GM19372 (cell line): ENCODE data around the gene TBC1D22B.
A peak's percentile ranks its signal among the peaks of the same experiment; 100 is the strongest.

Source experiments
- ATAC-seq: cut with Tn5 transposase; IDR thresholded peaks from one replicate; pipeline ENCODE4 v1.9.1; 2021; ENCODE audit warnings: mild to moderate bottlenecking, low read depth, moderate library complexity; ENCODE audit not compliant: unreplicated experiment

Gene TBC1D22B

GRCh38 chr6:37347177-37347576, 89.6 kb downstream of the TBC1D22B start:
- ATAC-seq = no peak

DNA sequence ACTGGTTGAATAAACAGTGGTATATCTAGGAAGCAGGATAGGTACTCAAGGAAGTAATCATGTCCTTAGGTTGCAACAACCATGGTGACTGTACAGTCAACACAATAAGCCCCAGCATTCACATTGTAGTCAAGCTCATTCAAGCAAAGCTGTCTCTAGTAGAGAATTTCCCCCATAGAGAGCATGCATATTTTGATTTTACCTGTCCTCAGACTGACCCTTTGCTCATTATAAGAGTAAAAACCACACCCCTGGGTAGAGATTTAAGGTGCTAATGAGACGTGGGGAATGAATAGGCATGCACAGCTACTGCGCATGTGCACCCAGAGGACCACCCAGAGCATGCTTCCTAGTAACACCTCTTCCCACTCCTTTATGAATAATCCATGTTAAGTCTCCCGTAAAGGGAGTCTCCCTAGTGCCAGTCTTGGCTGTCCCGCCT, 90.1 kb downstream of the TBC1D22B start:
- no peak for ATAC-seq

DNA sequence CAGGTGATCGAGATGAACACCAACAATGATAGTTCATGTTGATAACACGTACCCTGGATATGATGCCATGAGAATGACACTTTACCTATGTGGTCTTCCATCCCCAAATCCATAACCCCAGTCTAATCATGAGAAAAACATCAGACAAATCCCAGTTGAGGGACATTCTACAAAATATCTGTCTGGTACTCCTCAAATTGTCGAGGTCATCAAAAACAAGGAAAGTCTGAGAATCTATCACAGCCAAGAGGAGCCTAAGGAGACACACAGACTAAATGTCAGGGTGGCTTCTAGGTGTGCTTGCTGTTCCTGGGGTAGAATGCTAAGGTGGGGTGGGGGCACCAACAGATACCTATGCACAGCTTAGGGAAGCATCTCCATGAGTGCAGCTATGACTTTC, 93.5 kb downstream of the TBC1D22B start:
- no peak for ATAC-seq

GRCh38 chr6:37352384-37352783, 94.8 kb downstream of the TBC1D22B start:
- no peak for ATAC-seq

DNA sequence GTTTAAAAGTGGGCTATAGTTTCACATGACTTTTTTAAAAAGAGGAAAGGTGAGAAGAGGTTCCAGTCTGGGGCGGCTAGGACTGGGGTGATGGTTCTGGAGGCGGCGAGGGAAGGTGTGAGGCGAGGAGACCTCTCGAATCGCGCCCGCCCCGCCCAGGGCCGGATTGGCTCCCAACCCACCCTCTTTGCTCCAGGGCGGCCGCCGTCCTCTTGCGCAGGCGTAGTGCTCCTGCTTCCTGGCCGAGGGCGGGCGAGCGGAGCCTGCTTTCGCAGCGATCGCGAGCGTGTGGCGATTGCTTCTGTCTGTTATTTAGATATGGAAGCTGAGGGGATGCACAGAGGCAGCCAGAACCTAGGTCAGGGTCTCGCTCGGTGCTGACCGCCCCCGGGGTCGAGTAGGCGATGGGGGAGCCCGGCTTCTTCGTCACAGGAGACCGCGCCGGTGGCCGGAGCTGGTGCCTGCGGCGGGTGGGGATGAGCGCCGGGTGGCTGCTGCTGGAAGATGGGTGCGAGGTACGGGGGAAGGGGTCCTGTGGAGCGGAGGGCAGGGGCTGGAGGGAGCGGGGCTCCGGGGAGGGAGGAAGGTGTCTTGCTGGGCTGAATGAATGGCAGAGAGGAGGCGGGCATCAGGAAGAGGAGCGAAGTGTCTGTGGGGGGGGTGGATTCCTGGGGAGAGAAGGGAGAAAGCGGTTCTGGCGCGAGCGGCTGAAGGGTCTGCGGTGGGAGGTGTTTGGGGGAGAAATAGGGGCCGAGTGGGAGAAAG, 96.4 kb downstream of the TBC1D22B start, which contains the start of gene RNF8:
RNF8 (plus strand) TSS at position 223 of the 765 bp plus-strand sequence; CDS start at position 405, 182 bp downstream.
- ATAC-seq = peak; percentile 90

- ATAC-seq = no peak
Observed at GRCh38 chr6:37354526-37355384, 97.2 kb downstream of the TBC1D22B start.

DNA sequence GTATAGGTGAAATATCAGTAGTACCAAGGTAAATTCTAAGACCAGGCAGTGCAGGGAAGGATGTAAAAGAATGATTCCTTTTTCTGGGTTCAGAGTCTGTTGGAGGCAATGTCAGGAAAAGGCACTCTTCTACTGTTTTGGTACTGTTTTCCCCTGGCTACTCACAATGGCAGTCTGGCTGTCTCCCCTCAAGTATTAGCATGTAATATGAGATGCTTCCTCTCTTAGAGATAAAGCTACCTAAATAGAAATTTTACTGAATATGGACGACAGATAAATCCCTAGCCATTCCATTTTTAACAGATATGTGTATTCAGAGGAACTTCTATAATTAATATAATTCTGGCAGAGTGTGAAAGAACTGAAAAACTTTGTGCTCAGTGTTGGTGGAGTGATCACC, 99.7 kb downstream of the TBC1D22B start:
- no peak for ATAC-seq

DNA sequence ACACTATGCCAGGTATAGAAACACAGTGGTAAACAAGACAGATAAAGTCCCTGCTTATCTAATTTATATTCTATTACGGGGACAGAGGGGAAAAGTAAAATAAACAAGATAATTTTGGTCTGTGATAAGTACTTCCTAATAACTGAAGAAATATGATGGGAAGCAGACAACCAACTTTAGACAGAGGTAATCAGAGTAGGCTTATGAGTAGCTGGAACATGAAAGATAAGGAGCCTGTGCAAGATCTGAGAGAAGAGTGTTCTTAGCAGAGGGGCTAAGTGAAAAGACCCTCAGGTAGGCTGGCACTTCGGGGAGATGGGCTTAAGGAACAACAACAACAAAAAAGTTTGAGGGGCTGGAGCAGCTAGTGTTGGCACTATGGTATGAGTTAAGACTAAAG, 100.3 kb downstream of the TBC1D22B start:
- no peak for ATAC-seq

GRCh38 chr6:37359039-37359438, 101.5 kb downstream of the TBC1D22B start:
- ATAC-seq = no peak

GRCh38 chr6:37362101-37362828, 104.7 kb downstream of the TBC1D22B start:
- ATAC-seq = no peak

- ATAC-seq = no peak
Observed at GRCh38 chr6:37365791-37366190, 108.2 kb downstream of the TBC1D22B start.

DNA sequence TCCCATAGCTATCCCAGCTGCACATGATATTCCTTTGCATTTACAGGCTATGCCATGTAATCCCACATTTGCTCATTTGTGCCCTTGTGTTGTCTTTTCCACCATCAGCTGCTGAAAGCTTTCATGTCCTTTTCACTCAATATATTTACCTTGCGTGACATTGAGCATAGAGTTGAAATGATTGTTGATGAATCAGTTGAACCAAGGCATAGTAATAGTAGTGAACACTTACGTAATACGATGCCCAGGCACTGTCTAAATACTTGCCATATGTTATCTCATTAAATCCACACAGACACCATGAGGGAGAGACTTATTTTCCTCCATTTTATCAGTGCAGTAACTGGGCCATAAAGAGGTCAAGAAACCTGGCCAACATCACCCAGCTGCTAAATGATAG, 109.3 kb downstream of the TBC1D22B start:
- ATAC-seq = no peak

DNA sequence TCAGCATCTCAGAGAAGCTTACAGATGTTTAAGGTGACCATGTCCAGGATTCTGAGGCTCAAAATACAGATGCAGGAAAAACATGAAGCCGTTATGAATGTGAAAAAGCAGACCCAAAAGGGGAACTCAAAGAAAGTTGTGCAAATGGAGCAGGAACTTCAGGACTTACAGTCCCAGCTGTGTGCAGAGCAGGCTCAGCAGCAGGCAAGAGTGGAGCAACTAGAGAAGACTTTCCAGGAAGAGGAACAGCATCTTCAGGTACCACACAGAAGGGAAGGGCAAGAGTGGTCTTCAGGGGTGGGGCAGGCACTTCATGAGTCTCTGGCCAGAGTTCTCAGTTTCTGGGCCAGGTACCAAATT, 111.4 kb downstream of the TBC1D22B start:
- no peak for ATAC-seq

GRCh38 chr6:37369321-37370201, 112.0 kb downstream of the TBC1D22B start:
- no peak for ATAC-seq

- no peak for ATAC-seq
Observed at GRCh38 chr6:37371154-37372083, 113.8 kb downstream of the TBC1D22B start.

DNA sequence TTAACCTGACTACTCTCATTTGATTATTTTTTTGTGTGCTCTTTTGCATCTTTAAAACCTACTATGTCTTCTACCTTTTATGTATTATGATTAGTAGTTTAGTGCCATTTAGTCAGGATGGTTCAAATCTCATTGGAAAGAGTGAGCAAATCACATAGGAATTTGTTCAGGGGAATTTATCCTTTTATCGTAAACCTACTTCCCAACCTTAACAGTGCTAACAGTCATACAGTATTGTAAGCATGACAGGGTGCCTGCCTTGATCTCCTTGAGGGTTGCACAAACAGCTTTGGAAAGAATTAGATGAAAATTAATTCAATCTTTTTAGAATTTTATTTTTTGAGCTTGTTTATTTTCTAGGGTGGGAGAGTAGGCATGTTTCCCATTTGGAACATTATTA, 114.5 kb downstream of the TBC1D22B start:
- no peak for ATAC-seq

GRCh38 chr6:37373822-37374471, 116.4 kb downstream of the TBC1D22B start:
- no peak for ATAC-seq

DNA sequence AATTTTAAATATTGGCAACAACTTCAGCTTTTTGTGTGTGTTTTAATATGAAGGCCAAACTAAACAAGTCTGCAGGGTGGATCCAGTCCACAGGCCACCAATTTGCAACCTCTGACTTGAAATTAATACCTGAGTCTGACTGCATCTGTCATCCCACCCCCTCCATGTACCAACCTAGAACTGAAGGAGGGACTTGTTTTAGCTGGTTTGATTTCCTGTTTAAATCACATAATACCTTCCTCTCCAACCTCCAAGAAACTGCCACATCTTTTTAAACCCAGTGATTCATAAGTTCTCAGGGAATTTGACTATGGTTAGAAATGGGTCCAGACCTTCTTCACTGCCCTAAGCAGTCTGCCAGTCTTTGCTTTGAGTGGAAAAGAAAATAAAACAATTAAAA, 117.8 kb downstream of the TBC1D22B start:
- no peak for ATAC-seq
